BE2C (cell line): ENCODE results near the gene CDS2.

Experiments used
- DNase-seq: peaks from one replicate; pipeline ENCODE4 v3.0.0-alpha.2; 2020
- H3K27me3 ChIP-seq: fragments of 250-450 bp; sonication (Bioruptor Pico); 2 replicates; pipeline ENCODE4 v1.5.1; 2020; ENCODE audit warnings: mild to moderate bottlenecking
- H3K36me3 ChIP-seq: fragments of 250-450 bp; sonication (Bioruptor Pico); 2 replicates; pipeline ENCODE4 v1.5.1; 2020; ENCODE audit warnings: mild to moderate bottlenecking
- H3K4me1 ChIP-seq: fragments of 250-450 bp; sonication (Bioruptor Pico); 2 replicates; pipeline ENCODE4 v1.5.1; 2020
- H3K4me3 ChIP-seq: 2 replicates; pipeline ENCODE4 v1.5.1; 2011; ENCODE audit warnings: low read depth, low read length
- H3K9me3 ChIP-seq: fragments of 250-450 bp; sonication (Bioruptor Pico); 2 replicates; pipeline ENCODE4 v1.5.1; 2020
- CTCF ChIP-seq: IDR thresholded peaks from 2 replicates; pipeline ENCODE4 v1.5.1; 2012; ENCODE audit warnings: mild to moderate bottlenecking, low read depth, low read length

Gene CDS2

GRCh38 chr20:5234158-5234557 is 107.3 kb downstream of the CDS2 start:
- H3K27me3 ChIP-seq: peaks cover 4% of the 10 kb centered on the region; the same call in 1 of the 2 replicates
- no peaks in the 10 kb centered on the region for H3K36me3 ChIP-seq
- no peak for DNase-seq
- no peak for TF ChIP-seq CTCF
- no peak overlapping the region for H3K4me3 ChIP-seq
- H3K9me3 ChIP-seq: no peaks in the 10 kb centered on the region
- H3K4me1 ChIP-seq: no peaks in the 10 kb centered on the region

GRCh38 chr20:5234978-5235377 is 108.2 kb downstream of the CDS2 start:
- Histone ChIP-seq H3K9me3 (no peaks in the 10 kb centered on the region), H3K36me3 (no peaks in the 10 kb centered on the region), H3K4me1 (no peaks in the 10 kb centered on the region), H3K27me3 (peaks cover 4% of the 10 kb centered on the region; the same call in 1 of the 2 replicates), H3K4me3 (no peak overlapping the region)
- no peak for DNase-seq
- no peak for TF ChIP-seq CTCF
